ENCODE data around the gene DACT3. TPM values are rescaled to one million over a fixed set of nuclear protein-coding genes. Genes with fewer than 3 reads are reported as not detected.

The DACT3 gene
- total and polyA plus RNA-seq, 2 of the 13 experiments (the other 11 are each of a cell fraction or from before 2014, with no cell fraction given) = 0.04 TPM; not detected in 1

- 23% methylated on average over 18 of the region's 49 CpGs for WGBS (ENCODE audit: low lambda C conversion rate)
- Histone ChIP-seq H3K27ac (ENCODE audit: extremely low read length, insufficient read depth, low read length) (no peak overlapping the region), H3K36me3 (replicated peaks in 1 of 2; ENCODE audit: control insufficient read depth in 1 of 2, insufficient read depth in 2 of 2, low read length in 2 of 2) (no peaks in the 10 kb centered on the region), H3K79me2 (ENCODE audit: insufficient read depth, low read length) (no peaks in the 10 kb centered on the region), H3K4me1 (ENCODE audit: insufficient read depth, low read length) (peaks cover 28% of the 10 kb centered on the region), H3K4me2 (ENCODE audit: low read depth, low read length) (peak overlapping the region; percentile 68), H3K27me3 (ENCODE audit: control insufficient read depth in 1 of 2, insufficient read depth in 2 of 2, low read length in 2 of 2) (peaks cover 3 to 47% of the 10 kb centered on the region in 2 experiments; a peak in 4 of 5 replicates), H2AFZ (ENCODE audit: low read length) (no peak overlapping the region), H3K9ac (ENCODE audit: insufficient read depth, low read depth, low read length) (0 out of 2 replicates have a peak overlapping the region, but pooled peaks have one; percentile 16), H3K9me3 (ENCODE audit: low read length) (no peaks in the 10 kb centered on the region), H4K20me1 (ENCODE audit: insufficient read depth, low read length) (no peaks in the 10 kb centered on the region), H3K4me3 (replicated peaks in 1 of 3; ENCODE audit: insufficient read depth in 1 of 3, low read depth in 2 of 3, low read length in 3 of 3) (peak overlapping the region; percentile 7 to 69 (median 41); a peak in 5 of 6 replicates)
- BruUV-seq (replicated peaks) = no TSS peak
- POLR2A ChIA-PET = no interaction called here
- TF ChIP-seq ZNF263 (CRISPR knock-in tag; IDR thresholded peaks at IDR 0.05) (peak; percentile 57; the same call in 1 of the 2 replicates), ATF2 (CRISPR knock-in tag; IDR thresholded peaks at IDR 0.05) (no peak), ZFP91 (CRISPR knock-in tag; IDR thresholded peaks at IDR 0.05; ENCODE audit: borderline replicate concordance) (0 out of 2 replicates have a peak, but pooled peaks have one; percentile 40), ZNF629 (CRISPR knock-in tag; conservative IDR thresholded peaks at IDR 0.05) (peak; percentile 60; the same call in 1 of the 2 replicates), CEBPG (CRISPR knock-in tag; IDR thresholded peaks at IDR 0.05) (no peak)
- FAIRE-seq (no peak), DNase-seq (ENCODE audit: low spot score) (no peak), ATAC-seq (no peak; the same call in 2 of the 3 replicates)
- intact Hi-C loops (cut with micrococcal nuclease; ENCODE audit: unreplicated experiment) (no loop called here), in situ Hi-C loops (cut with HindIII; ENCODE audit: extremely low pct_ligation_motif_present, low pct_unique_long_range_greater_than_20kb) (no loop called here)
- CTCF ChIA-PET (ENCODE audit: low intra/inter-chr PET ratio, low total read pairs) = no interaction called here
Observed at GRCh38 chr19:46639358-46640182, 21.4 kb downstream of the DACT3 start.

All from HepG2 (cell line).